ENCODE results near the gene CACNA1G.

Gene CACNA1G

GRCh38 chr17:50626037-50626574 lies 65.6 kb downstream of the CACNA1G start:
- no peaks in the 10 kb centered on the region for H3K79me2 ChIP-seq (ENCODE audit: insufficient read depth, low read length)
- no peaks in the 10 kb centered on the region for H3F3A ChIP-seq (ENCODE audit: low read depth)
- H3K27me3 ChIP-seq (ENCODE audit: insufficient read depth, low read length, poor library complexity, severe bottlenecking), result no peaks in the 10 kb centered on the region
- no peaks in the 10 kb centered on the region for H3K36me3 ChIP-seq (ENCODE audit: insufficient read depth, low read length)
- peaks cover 11% of the 10 kb centered on the region for H3K4me1 ChIP-seq (ENCODE audit: insufficient read depth, low read length, poor library complexity, severe bottlenecking)
- H3K4me2 ChIP-seq (ENCODE audit: low read depth, low read length, poor library complexity, severe bottlenecking), result no peak overlapping the region
- TF ChIP-seq, protein P1, sequence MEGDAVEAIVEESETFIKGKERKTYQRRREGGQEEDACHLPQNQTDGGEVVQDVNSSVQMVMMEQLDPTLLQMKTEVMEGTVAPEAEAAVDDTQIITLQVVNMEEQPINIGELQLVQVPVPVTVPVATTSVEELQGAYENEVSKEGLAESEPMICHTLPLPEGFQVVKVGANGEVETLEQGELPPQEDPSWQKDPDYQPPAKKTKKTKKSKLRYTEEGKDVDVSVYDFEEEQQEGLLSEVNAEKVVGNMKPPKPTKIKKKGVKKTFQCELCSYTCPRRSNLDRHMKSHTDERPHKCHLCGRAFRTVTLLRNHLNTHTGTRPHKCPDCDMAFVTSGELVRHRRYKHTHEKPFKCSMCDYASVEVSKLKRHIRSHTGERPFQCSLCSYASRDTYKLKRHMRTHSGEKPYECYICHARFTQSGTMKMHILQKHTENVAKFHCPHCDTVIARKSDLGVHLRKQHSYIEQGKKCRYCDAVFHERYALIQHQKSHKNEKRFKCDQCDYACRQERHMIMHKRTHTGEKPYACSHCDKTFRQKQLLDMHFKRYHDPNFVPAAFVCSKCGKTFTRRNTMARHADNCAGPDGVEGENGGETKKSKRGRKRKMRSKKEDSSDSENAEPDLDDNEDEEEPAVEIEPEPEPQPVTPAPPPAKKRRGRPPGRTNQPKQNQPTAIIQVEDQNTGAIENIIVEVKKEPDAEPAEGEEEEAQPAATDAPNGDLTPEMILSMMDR (conservative IDR thresholded peaks at IDR 0.05; ENCODE audit: low read length), result peak; percentile 75
- no peak for TF ChIP-seq EZH2phosphoT487 (IDR thresholded peaks at IDR 0.05; ENCODE audit: borderline replicate concordance)
- H3K9me2 ChIP-seq (replicated peaks; ENCODE audit: low read depth, low read length), result no peaks in the 10 kb centered on the region
- H3K9me3 ChIP-seq (ENCODE audit: insufficient read depth, low read depth, low read length), result no peaks in the 10 kb centered on the region
- H2AFZ ChIP-seq (ENCODE audit: low read length), result peak overlapping the region; percentile 76; the same call in 1 of the 2 replicates
- H3K4me3 ChIP-seq (ENCODE audit: low read length, poor library complexity, severe bottlenecking), result no peak overlapping the region
- no peaks in the 10 kb centered on the region for H4K20me1 ChIP-seq (ENCODE audit: insufficient read depth, low read length, poor library complexity, severe bottlenecking)
- H3K9ac ChIP-seq (ENCODE audit: low read depth, low read length, poor library complexity, severe bottlenecking), result no peak overlapping the region

GRCh38 chr17:50627036-50627781 lies 66.7 kb downstream of the CACNA1G start:
- no peaks in the 10 kb centered on the region for H3K36me3 ChIP-seq (ENCODE audit: insufficient read depth, low read length)
- H3K9me2 ChIP-seq (replicated peaks; ENCODE audit: low read depth, low read length), result no peaks in the 10 kb centered on the region
- no peaks in the 10 kb centered on the region for H3K27me3 ChIP-seq (ENCODE audit: insufficient read depth, low read length, poor library complexity, severe bottlenecking)
- H3K9me3 ChIP-seq (ENCODE audit: insufficient read depth, low read depth, low read length), result no peaks in the 10 kb centered on the region
- H3K4me2 ChIP-seq (ENCODE audit: low read depth, low read length, poor library complexity, severe bottlenecking), result no peak overlapping the region
- no peaks in the 10 kb centered on the region for H3F3A ChIP-seq (ENCODE audit: low read depth)
- no peaks in the 10 kb centered on the region for H4K20me1 ChIP-seq (ENCODE audit: insufficient read depth, low read length, poor library complexity, severe bottlenecking)
- H3K4me1 ChIP-seq (ENCODE audit: insufficient read depth, low read length, poor library complexity, severe bottlenecking), result peaks cover 11% of the 10 kb centered on the region
- no peak overlapping the region for H3K4me3 ChIP-seq (ENCODE audit: low read length, poor library complexity, severe bottlenecking)
- H3K79me2 ChIP-seq (ENCODE audit: insufficient read depth, low read length), result no peaks in the 10 kb centered on the region
- TF ChIP-seq, protein P1 (conservative IDR thresholded peaks at IDR 0.05; ENCODE audit: low read length), result no peak
- no peak for TF ChIP-seq EZH2phosphoT487 (IDR thresholded peaks at IDR 0.05; ENCODE audit: borderline replicate concordance)
- H3K9ac ChIP-seq (ENCODE audit: low read depth, low read length, poor library complexity, severe bottlenecking), result no peak overlapping the region
- no peak overlapping the region; the same call in 1 of the 2 replicates for H2AFZ ChIP-seq (ENCODE audit: low read length)

GRCh38 chr17:50627782-50628601 lies 67.5 kb downstream of the CACNA1G start:
- Histone ChIP-seq H3K4me3 (ENCODE audit: low read length, poor library complexity, severe bottlenecking) (no peak overlapping the region), H3F3A (ENCODE audit: low read depth) (no peaks in the 10 kb centered on the region), H3K27me3 (ENCODE audit: insufficient read depth, low read length, poor library complexity, severe bottlenecking) (no peaks in the 10 kb centered on the region), H3K9me2 (replicated peaks; ENCODE audit: low read depth, low read length) (no peaks in the 10 kb centered on the region), H3K4me2 (ENCODE audit: low read depth, low read length, poor library complexity, severe bottlenecking) (no peak overlapping the region), H3K9ac (ENCODE audit: low read depth, low read length, poor library complexity, severe bottlenecking) (no peak overlapping the region), H4K20me1 (ENCODE audit: insufficient read depth, low read length, poor library complexity, severe bottlenecking) (no peaks in the 10 kb centered on the region), H3K4me1 (ENCODE audit: insufficient read depth, low read length, poor library complexity, severe bottlenecking) (peaks cover 11% of the 10 kb centered on the region), H3K79me2 (ENCODE audit: insufficient read depth, low read length) (no peaks in the 10 kb centered on the region), H2AFZ (ENCODE audit: low read length) (peak overlapping the region; percentile 6; the same call in 1 of the 2 replicates), H3K9me3 (ENCODE audit: insufficient read depth, low read depth, low read length) (no peaks in the 10 kb centered on the region), H3K36me3 (ENCODE audit: insufficient read depth, low read length) (no peaks in the 10 kb centered on the region)
- TF ChIP-seq, protein P1 (conservative IDR thresholded peaks at IDR 0.05; ENCODE audit: low read length), result no peak
- TF ChIP-seq EZH2phosphoT487 (IDR thresholded peaks at IDR 0.05; ENCODE audit: borderline replicate concordance), result no peak

Measured in Loucy (cell line).